ENCODE measurements around the gene ARID1B.

The ARID1B gene

GRCh38 chr6:157224178-157224950 is 447.2 kb downstream of the ARID1B start:
- no peak overlapping the region for H3K4me2 ChIP-seq (ENCODE audit: insufficient read depth, low read length)
- ATAC-seq (ENCODE audit: insufficient read depth, low read depth): no peak
- H3K4me1 ChIP-seq (ENCODE audit: insufficient read depth, low read length): no peaks in the 10 kb centered on the region
- no peaks in the 10 kb centered on the region for H4K20me1 ChIP-seq (ENCODE audit: insufficient read depth, low read length)
- H3K36me3 ChIP-seq (ENCODE audit: insufficient read depth, low read length): no peaks in the 10 kb centered on the region
- DNase-seq: no peak
- TF ChIP-seq CTCF (IDR thresholded peaks at IDR 0.05; ENCODE audit: borderline replicate concordance, extremely low read depth, low read length, poor library complexity, severe bottlenecking): no peak
- no peak for TF ChIP-seq EZH2 (IDR thresholded peaks at IDR 0.05; ENCODE audit: borderline replicate concordance, low read depth, low read length, severe bottlenecking)
- H3K9ac ChIP-seq (ENCODE audit: low read depth, low read length): no peak overlapping the region
- H3K27me3 ChIP-seq (ENCODE audit: insufficient read depth, low read length, poor library complexity): no peaks in the 10 kb centered on the region
- H3K4me3 ChIP-seq (ENCODE audit: low read depth in 1 of 2, low read length in 2 of 2): no peak overlapping the region
- no peaks in the 10 kb centered on the region for H3K79me2 ChIP-seq (ENCODE audit: insufficient read depth, low read length)
- no peaks in the 10 kb centered on the region for H3K9me3 ChIP-seq (ENCODE audit: insufficient read depth, low read length, severe bottlenecking)
- H2AFZ ChIP-seq (ENCODE audit: low read depth, low read length): no peak overlapping the region
- no peak overlapping the region for H3K27ac ChIP-seq (ENCODE audit: low read length)

GRCh38 chr6:157224951-157225574 is 447.9 kb downstream of the ARID1B start:
- H3K4me3 ChIP-seq (ENCODE audit: low read depth in 1 of 2, low read length in 2 of 2): no peak overlapping the region
- no peaks in the 10 kb centered on the region for H3K9me3 ChIP-seq (ENCODE audit: insufficient read depth, low read length, severe bottlenecking)
- H4K20me1 ChIP-seq (ENCODE audit: insufficient read depth, low read length): no peaks in the 10 kb centered on the region
- H3K27ac ChIP-seq (ENCODE audit: low read length): no peak overlapping the region
- H3K79me2 ChIP-seq (ENCODE audit: insufficient read depth, low read length): no peaks in the 10 kb centered on the region
- TF ChIP-seq EZH2 (IDR thresholded peaks at IDR 0.05; ENCODE audit: borderline replicate concordance, low read depth, low read length, severe bottlenecking) (no peak), CTCF (IDR thresholded peaks at IDR 0.05; ENCODE audit: borderline replicate concordance, extremely low read depth, low read length, poor library complexity, severe bottlenecking) (no peak)
- no peaks in the 10 kb centered on the region for H3K27me3 ChIP-seq (ENCODE audit: insufficient read depth, low read length, poor library complexity)
- no peak overlapping the region for H2AFZ ChIP-seq (ENCODE audit: low read depth, low read length)
- no peaks in the 10 kb centered on the region for H3K4me1 ChIP-seq (ENCODE audit: insufficient read depth, low read length)
- ATAC-seq (ENCODE audit: insufficient read depth, low read depth) (no peak), DNase-seq (no peak)
- no peaks in the 10 kb centered on the region for H3K36me3 ChIP-seq (ENCODE audit: insufficient read depth, low read length)
- H3K4me2 ChIP-seq (ENCODE audit: insufficient read depth, low read length): no peak overlapping the region
- H3K9ac ChIP-seq (ENCODE audit: low read depth, low read length): no peak overlapping the region

GRCh38 chr6:157225575-157225995 is 448.4 kb downstream of the ARID1B start:
- Histone ChIP-seq H3K36me3 (ENCODE audit: insufficient read depth, low read length) (no peaks in the 10 kb centered on the region), H3K4me1 (ENCODE audit: insufficient read depth, low read length) (no peaks in the 10 kb centered on the region), H3K27ac (ENCODE audit: low read length) (no peak overlapping the region), H3K9ac (ENCODE audit: low read depth, low read length) (no peak overlapping the region), H3K4me3 (ENCODE audit: low read depth in 1 of 2, low read length in 2 of 2) (no peak overlapping the region), H3K79me2 (ENCODE audit: insufficient read depth, low read length) (no peaks in the 10 kb centered on the region), H2AFZ (ENCODE audit: low read depth, low read length) (no peak overlapping the region), H3K9me3 (ENCODE audit: insufficient read depth, low read length, severe bottlenecking) (no peaks in the 10 kb centered on the region), H3K27me3 (ENCODE audit: insufficient read depth, low read length, poor library complexity) (no peaks in the 10 kb centered on the region), H3K4me2 (ENCODE audit: insufficient read depth, low read length) (no peak overlapping the region), H4K20me1 (ENCODE audit: insufficient read depth, low read length) (no peaks in the 10 kb centered on the region)
- TF ChIP-seq CTCF (IDR thresholded peaks at IDR 0.05; ENCODE audit: borderline replicate concordance, extremely low read depth, low read length, poor library complexity, severe bottlenecking): no peak
- no peak for TF ChIP-seq EZH2 (IDR thresholded peaks at IDR 0.05; ENCODE audit: borderline replicate concordance, low read depth, low read length, severe bottlenecking)
- DNase-seq (no peak), ATAC-seq (ENCODE audit: insufficient read depth, low read depth) (no peak)

All from DND-41 (cell line).